ENCODE measurements around the gene MED9. TPM values are rescaled to one million over a fixed set of nuclear protein-coding genes. Genes with fewer than 3 reads are reported as not detected.

The MED9 gene
- total RNA-seq, 2 donors from 2014 or later = 11.3 to 18.2 TPM

DNA sequence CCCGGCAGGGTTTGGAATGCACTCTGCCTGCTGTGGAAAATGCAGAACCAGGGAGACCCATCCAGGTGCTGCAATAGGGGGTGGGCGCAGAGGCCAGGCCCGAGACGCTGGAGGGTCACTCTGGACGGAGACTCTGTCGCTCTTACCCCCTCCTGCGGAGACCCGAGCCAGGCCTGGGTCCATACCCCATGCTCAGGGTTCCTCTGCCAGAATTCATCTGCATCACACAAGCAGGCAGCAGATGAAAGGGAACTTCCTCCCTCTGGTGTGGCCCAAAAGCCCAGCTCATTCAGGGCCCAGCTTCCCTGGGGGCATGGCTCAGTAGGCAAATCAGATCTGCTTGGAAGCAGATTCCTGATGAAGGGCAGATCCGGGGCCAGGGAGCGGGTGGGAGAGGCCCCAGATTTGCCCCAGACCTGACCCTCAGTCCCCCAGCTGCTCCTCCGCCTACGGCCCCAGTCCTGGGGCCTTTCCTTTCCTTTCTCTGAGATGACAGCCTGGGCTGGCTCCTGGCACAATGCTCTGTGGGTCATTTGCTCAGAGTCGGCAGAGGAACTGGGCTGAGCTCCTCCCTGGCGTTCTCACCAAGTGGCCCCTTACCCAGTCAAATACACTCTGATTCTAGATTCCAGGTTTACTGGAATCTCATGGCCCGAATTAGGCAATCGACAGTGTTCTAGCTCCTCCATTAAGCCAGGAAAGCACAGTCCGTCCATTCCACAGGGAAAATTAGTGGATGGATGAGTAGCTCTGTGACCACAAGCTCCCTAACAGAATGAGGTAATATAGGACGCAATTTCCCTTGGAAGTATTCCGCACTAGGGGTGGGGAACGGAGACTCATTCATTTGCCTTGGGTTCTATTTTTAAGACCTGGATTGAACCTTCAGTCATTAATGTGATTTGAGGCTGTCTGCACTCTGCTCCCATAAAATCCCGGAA, 38.5 kb downstream of the MED9 start:
- no peaks in the 10 kb centered on the region for H3K4me1 Mint-ChIP-seq (ENCODE audit: low read depth in 2 of 2)
- H3K27ac Mint-ChIP-seq = no peak overlapping the region
- DNase-seq (ENCODE audit: low spot score) = no peak
- ATAC-seq = no peak
- no peak overlapping the region for H3K4me3 Mint-ChIP-seq
- no peaks in the 10 kb centered on the region for H3K9me3 Mint-ChIP-seq
- H3K36me3 Mint-ChIP-seq = no peaks in the 10 kb centered on the region
- H3K27me3 Mint-ChIP-seq = no peaks in the 10 kb centered on the region

DNA sequence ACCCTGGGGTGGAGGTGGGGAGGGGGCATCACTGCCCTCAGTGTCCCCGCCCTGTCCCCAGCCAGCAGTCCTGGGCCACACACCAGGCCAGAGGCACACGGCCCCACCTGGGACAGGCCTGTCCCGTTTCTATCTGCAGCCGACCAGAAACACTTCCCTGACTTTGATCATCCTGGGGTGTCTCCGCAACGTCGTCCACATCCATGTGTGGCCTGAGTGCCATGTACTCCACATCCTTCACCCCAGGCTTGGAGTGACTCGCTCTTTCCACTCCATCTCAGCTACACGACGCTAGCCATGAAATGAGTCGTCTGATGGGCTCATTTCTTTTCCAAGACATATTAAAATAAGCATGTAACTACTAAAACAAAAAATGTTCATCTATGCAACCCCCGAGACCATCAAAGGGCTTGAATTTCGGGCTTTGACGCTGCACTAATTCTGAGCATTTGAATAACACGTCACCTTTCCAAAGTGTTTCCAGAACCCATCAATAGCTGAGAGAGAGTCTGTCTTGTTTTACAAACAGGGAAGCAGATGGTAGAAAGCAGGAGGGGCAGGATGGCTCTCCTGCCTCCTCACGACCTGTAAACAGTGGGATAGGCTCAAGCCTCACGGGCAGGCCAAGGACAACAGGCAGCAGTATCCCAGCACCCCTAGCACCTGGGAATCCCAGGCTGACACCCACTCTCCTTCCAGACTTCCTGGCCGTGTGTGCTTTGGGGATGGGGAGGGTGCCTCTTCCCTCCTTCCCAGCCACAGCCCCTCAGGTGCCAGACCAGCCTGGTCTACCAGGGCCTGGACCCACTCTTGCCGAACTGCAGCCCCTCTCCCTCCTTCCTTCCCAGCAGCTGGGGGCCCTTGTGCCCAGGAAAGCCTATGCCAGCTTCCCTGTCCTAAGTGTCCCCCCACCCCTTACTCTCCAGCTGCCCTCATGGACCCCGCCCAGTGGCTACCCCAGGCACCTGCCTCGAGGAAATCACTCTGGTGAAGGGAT, 39.4 kb downstream of the MED9 start:
- DNase-seq (ENCODE audit: low spot score) (no peak), ATAC-seq (no peak)
- Mint-ChIP-seq H3K4me1 (ENCODE audit: low read depth in 2 of 2) (no peaks in the 10 kb centered on the region), H3K27ac (no peak overlapping the region), H3K9me3 (no peaks in the 10 kb centered on the region), H3K27me3 (no peaks in the 10 kb centered on the region), H3K36me3 (no peaks in the 10 kb centered on the region), H3K4me3 (no peak overlapping the region)

DNA sequence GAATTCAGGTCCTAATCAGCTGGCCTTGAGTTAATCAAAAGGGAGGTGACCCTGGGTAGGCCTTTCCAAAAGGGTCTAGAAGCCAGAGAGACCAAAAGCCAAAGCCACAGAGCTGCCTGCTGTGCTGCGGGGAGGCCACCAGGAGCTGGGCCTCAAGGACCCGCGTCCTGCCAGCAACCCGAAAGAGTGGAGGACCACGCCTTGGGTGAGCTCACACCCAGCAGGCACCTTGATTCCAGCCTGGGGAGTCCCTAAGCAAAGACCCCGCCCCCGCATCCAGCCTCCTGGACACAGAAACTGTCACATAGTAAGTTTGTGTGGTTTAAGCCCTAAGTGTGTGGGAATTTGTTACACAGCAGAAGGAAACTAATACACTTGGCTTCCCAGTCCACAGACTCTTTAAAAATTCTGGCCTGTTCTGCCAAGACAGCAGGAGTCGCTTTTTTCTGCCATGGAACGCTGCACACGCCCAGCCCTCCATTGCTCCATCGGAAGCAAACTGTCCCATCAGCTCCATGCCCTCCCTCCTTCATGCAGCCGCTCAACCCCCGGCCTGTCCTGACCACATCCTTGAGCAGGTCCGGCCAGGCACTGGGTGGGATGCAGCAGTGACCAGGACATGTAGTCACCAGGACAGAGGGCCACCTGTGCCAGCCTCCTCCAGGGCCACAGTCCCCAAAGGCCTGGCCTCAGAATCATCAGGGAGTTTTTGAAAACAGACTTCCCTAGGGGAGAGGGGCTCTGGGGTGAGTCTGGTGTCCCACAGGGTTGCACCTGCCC, 40.3 kb downstream of the MED9 start:
- Mint-ChIP-seq H3K27me3 (no peaks in the 10 kb centered on the region), H3K27ac (no peak overlapping the region), H3K9me3 (no peaks in the 10 kb centered on the region), H3K36me3 (no peaks in the 10 kb centered on the region), H3K4me1 (ENCODE audit: low read depth in 2 of 2) (no peaks in the 10 kb centered on the region), H3K4me3 (no peak overlapping the region)
- DNase-seq (ENCODE audit: low spot score) = no peak
- no peak for ATAC-seq

DNA sequence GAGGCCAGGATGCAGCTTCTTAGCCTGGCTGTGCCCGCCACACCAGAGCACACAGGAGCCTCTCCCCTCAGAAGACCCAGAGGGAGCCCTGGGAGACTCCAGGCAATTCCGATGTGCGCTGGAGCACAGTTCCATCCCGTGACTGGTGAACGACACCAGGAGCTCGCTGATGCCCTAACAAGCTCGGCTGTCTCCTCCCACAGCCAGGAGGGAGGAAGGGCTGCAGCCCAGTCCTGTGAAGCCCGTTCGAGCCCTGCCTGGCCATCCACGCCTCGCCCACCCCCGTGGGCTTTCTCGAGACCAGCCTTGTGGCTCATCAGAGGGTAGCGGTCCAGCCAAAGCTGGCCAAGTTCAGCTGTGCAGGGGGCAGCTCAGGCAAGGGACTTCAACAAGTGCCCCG, 41.2 kb downstream of the MED9 start:
- ATAC-seq (no peak), DNase-seq (ENCODE audit: low spot score) (no peak)
- Mint-ChIP-seq H3K4me1 (ENCODE audit: low read depth in 2 of 2) (no peaks in the 10 kb centered on the region), H3K9me3 (no peaks in the 10 kb centered on the region), H3K27me3 (no peaks in the 10 kb centered on the region), H3K4me3 (no peak overlapping the region), H3K27ac (no peak overlapping the region), H3K36me3 (no peaks in the 10 kb centered on the region)

DNA sequence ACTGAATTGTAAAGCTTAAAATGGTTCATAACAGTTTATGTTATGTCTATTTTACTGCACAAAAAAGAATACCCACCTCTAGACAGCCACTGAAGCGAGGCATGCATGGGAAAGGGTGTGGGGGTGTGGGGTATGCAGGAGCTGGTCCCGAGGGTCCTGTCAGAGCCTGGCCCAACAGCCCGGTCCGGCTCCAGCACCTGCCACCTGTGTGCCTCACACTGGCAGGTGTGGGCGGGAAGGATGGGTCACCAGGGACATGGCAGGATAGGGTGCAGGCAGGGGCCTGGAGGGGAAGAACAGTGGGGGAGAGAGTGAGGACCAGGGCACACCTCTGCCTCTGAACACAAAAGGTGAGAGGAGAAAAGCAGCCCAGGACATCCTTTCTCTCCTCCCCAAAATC, 42.2 kb downstream of the MED9 start:
- H3K27ac Mint-ChIP-seq = no peak overlapping the region
- no peaks in the 10 kb centered on the region for H3K4me1 Mint-ChIP-seq (ENCODE audit: low read depth in 2 of 2)
- H3K27me3 Mint-ChIP-seq = no peaks in the 10 kb centered on the region
- no peak for DNase-seq (ENCODE audit: low spot score)
- no peaks in the 10 kb centered on the region for H3K36me3 Mint-ChIP-seq
- H3K9me3 Mint-ChIP-seq = no peaks in the 10 kb centered on the region
- no peak for ATAC-seq
- no peak overlapping the region for H3K4me3 Mint-ChIP-seq

DNA sequence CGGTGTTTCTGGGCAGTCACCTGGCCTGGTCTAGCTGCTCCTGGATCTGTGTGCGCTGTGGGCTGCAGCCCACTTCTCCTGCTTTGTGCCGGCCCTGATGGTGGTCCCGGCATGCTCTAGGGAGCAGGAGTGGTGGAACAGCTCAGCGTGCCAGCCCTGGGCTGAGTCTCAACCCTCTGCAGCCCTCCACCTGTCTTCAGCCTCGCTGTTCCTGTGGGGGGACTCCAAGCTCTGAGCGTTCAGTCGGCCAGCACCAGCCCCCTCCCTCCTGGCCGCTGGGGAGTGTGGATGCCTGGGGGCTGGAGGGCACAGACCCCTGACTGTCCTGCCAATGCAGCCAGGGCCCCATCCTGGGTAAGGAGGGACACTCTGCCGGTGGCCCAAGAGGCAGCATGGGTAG, 43.1 kb downstream of the MED9 start:
- Mint-ChIP-seq H3K4me1 (ENCODE audit: low read depth in 2 of 2) (no peaks in the 10 kb centered on the region), H3K27me3 (no peaks in the 10 kb centered on the region), H3K27ac (no peak overlapping the region), H3K9me3 (no peaks in the 10 kb centered on the region), H3K36me3 (no peaks in the 10 kb centered on the region), H3K4me3 (no peak overlapping the region)
- ATAC-seq (no peak), DNase-seq (ENCODE audit: low spot score) (no peak)

DNA sequence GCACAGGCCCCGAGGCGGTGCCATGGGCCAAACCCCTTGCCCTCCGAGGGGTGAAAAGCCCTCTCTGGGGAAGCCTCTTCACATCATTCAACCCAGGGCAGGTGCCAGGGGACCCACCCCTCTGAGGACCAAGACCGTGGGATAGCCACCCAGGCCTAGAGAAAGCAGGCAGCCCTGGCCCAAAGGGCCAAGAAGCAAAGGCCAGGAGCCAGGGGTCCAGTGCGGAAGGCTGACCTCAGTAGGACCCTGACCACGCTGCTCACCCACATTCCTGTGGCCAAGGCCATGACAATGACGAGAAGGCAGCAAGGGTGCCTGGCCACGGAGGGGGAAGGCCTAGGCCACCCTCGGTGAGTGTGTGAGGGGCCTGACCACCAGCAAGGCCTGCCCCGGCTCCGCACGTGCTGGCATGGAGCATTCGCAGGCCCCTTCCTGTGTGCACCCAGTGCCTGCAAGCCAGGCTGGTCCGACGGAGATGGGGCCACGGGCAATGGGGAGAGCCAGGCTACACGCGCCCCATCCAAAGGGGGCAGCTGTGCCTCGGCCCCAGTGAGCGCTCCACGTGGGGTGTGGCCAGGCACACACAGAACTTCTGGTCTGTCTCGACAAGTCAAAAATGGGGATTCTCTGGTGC, 43.9 kb downstream of the MED9 start:
- H3K27ac Mint-ChIP-seq = no peak overlapping the region
- DNase-seq (ENCODE audit: low spot score) (no peak), ATAC-seq (no peak)
- no peaks in the 10 kb centered on the region for H3K27me3 Mint-ChIP-seq
- no peaks in the 10 kb centered on the region for H3K4me1 Mint-ChIP-seq (ENCODE audit: low read depth in 2 of 2)
- H3K36me3 Mint-ChIP-seq = no peaks in the 10 kb centered on the region
- H3K9me3 Mint-ChIP-seq = no peaks in the 10 kb centered on the region
- no peak overlapping the region for H3K4me3 Mint-ChIP-seq

DNA sequence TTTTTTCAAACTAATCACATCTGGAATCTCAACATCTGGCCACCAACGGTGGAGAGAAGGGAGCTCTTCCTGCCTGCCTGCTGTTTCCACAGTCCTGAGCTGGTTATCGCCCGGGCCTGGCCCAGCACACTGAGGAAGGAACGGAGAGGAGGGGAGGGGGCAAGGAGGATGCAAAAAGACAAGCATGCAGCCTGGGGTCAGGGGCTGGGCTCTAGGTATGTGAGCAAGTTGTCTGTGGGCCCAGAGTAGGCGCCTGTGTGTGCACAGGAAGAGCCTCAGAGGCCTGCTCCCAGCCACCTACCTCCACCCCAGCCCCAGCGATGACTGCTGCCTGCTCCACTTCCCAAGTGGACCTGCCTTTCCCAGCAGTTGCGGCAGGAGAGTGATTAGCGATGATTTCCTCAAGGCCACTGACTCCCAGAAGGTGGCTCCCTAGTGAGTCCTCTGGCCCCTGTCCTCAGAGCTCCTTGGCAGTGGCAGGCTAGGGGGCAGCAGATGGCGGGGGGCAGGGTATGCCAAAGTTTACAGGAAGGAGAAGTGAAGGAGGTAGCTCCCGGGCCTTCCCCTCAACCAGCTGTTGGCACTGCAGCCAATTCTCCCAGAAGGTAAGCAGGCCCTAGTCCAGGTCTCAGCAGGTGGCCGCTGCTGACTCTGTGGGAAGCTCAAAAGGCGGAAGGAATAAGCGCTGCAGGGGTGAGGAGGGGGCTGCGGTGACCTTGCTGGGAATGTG, 46.4 kb downstream of the MED9 start:
- no peaks in the 10 kb centered on the region for H3K4me1 Mint-ChIP-seq (ENCODE audit: low read depth in 2 of 2)
- no peaks in the 10 kb centered on the region for H3K36me3 Mint-ChIP-seq
- DNase-seq (ENCODE audit: low spot score) (no peak), ATAC-seq (no peak)
- H3K27me3 Mint-ChIP-seq = no peaks in the 10 kb centered on the region
- H3K4me3 Mint-ChIP-seq = no peak overlapping the region
- no peak overlapping the region for H3K27ac Mint-ChIP-seq
- no peaks in the 10 kb centered on the region for H3K9me3 Mint-ChIP-seq

DNA sequence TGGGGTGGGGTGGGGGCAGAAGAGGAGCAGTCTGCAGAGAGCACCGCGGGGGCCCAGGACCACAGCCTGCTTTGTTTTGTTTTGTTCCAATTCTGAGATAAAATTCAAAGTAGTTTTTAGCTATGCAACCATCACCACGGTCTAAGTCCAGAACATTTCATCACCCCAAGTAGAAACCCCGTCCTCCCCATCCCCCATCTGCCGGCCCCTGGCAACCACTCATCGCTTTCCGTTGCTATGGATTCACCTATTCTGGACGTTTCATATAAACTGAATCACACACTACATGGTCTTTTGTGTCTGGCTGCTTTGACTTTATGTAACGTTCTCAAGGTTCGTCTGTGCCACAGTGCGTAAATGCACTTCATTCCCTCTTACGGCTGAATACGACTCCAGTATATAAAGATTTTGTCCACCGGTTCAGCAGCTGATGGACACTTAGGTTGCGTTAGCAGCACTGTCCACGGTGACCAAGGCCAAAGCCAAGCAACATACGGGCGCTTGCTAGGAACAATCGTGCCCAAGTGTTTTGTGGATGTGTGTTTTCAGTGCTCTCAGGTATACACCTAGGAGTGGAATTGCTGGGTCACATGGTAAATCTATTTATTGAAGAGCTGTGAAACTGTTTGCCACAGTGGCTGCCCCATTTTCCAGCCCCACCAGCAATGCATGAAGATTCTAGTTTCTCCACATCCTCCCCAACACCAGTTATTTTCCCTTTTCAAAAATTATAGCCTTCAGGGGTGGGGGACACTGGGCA, 47.1 kb downstream of the MED9 start:
- Mint-ChIP-seq H3K27me3 (no peaks in the 10 kb centered on the region), H3K27ac (no peak overlapping the region), H3K4me3 (no peak overlapping the region), H3K4me1 (ENCODE audit: low read depth in 2 of 2) (no peaks in the 10 kb centered on the region), H3K9me3 (no peaks in the 10 kb centered on the region), H3K36me3 (no peaks in the 10 kb centered on the region)
- ATAC-seq (no peak), DNase-seq (ENCODE audit: low spot score) (no peak)

DNA sequence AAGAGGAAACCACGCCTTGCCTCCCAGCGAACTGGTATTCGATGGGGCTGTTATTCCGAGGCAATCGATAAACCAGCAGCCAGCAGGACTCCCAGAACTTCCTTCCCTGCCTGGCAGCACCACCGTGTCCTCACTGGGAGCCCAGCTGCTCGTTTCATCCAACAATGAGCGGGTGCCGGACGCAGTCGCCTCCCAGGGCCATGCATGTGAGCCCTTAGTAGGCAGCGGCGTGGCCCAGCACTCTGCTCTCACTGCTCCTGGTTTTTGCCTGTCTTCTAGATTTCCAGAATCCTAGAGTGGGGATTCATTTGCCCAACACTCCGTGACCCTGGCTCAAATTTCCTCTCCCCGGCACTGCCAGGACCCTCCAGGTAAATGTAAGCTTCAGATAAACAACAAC, 48.5 kb downstream of the MED9 start:
- Mint-ChIP-seq H3K9me3 (no peaks in the 10 kb centered on the region), H3K4me1 (ENCODE audit: low read depth in 2 of 2) (peaks cover 0 to 4% of the 10 kb centered on the region in 2 donors), H3K4me3 (no peak overlapping the region), H3K27me3 (no peaks in the 10 kb centered on the region), H3K36me3 (no peaks in the 10 kb centered on the region), H3K27ac (no peak overlapping the region)
- ATAC-seq = no peak
- DNase-seq (ENCODE audit: low spot score) = no peak

DNA sequence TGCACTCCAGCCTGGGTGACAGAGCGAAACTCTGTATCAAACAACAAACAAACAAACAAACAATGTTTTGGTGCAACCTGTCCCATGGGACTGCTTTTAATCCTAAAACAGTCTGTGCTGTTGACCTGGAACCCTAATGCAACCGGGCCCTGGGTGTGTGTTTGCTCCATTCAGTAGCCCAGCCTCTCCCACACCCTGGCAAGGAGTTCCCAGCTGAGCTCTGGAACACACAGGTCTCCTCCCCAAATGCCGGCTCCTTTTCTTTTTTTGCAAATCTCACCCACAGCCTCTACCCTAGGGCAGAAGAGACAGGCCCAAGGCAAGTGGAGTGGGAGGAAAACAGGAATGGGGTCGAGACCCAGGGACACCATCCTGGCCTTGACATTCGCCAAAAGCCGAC, 49.2 kb downstream of the MED9 start:
- Mint-ChIP-seq H3K4me1 (ENCODE audit: low read depth in 2 of 2) (peaks cover 0 to 4% of the 10 kb centered on the region in 2 donors), H3K27ac (no peak overlapping the region), H3K27me3 (no peaks in the 10 kb centered on the region), H3K36me3 (no peaks in the 10 kb centered on the region), H3K4me3 (no peak overlapping the region), H3K9me3 (no peaks in the 10 kb centered on the region)
- DNase-seq (ENCODE audit: low spot score) (no peak), ATAC-seq (no peak)

DNA sequence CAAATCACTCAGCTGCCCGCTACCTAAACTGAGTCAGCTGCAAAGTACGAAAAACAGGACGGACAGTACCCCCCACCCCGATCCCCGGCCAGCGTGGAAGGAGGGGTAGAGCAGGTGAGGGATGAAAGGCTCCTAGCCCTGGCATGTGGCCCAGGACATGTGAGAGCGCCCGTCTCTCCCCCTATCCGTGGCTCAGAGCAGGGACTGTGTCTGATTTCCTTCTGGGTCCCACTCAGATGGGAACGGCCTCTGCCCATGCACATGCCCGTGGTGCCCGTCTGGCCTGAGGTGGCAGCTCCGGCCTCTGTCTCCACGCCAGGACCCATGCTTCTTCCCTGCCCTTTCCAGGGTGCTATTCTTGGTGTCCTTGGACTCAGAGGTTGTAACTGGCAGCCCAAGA, 49.6 kb downstream of the MED9 start:
- DNase-seq (ENCODE audit: low spot score) = no peak
- Mint-ChIP-seq H3K9me3 (no peaks in the 10 kb centered on the region), H3K4me3 (no peak overlapping the region), H3K36me3 (no peaks in the 10 kb centered on the region), H3K27me3 (no peaks in the 10 kb centered on the region), H3K27ac (no peak overlapping the region), H3K4me1 (ENCODE audit: low read depth in 2 of 2) (peaks cover 0 to 4% of the 10 kb centered on the region in 2 donors)
- ATAC-seq = no peak
